Fibroblast of lung (primary cell): ENCODE data around the gene KRT2.

ENCODE experiments used
- EZH2 ChIP-seq: IDR thresholded peaks from 2 replicates; pipeline ENCODE4 v1.5.1; 2012; ENCODE audit warnings: low read length, control low read depth, mild to moderate bottlenecking; ENCODE audit errors: missing control alignments
- TF ChIP-seq, protein P1 (sequence below), 2 donors: IDR thresholded peaks in 1 of 2; conservative IDR thresholded peaks in 1 of 2; 1 replicate in 1 of 2; 2 replicates in 1 of 2; pipeline ENCODE4 v1.5.1; 2011 to 2012; ENCODE audit warnings: low read length in 2 of 2, control low read depth in 1 of 2, inconsistent platforms in 1 of 2, low read depth in 1 of 2, mild to moderate bottlenecking in 1 of 2

DNA sequence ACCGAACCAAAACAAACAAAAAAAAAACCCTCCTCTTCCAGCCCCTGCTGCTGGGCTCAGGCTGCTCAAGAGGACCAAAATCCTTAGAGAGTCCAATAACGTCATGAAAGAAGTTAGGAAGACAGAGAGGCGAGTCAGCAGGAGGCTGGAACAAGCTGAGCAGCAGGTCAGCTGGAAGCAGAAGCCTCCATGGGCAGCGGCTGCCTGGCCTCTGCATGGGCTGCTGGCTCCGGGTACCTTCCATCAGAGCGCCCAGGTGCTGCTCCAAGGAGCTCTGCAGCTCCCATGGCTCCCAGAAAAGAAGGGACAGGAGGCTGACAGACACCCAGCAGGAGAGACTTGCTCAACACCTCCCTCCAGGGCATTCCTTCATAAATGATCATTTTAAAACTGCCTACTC is 3.2 kb upstream of the KRT2 start:
- TF ChIP-seq, protein P1, sequence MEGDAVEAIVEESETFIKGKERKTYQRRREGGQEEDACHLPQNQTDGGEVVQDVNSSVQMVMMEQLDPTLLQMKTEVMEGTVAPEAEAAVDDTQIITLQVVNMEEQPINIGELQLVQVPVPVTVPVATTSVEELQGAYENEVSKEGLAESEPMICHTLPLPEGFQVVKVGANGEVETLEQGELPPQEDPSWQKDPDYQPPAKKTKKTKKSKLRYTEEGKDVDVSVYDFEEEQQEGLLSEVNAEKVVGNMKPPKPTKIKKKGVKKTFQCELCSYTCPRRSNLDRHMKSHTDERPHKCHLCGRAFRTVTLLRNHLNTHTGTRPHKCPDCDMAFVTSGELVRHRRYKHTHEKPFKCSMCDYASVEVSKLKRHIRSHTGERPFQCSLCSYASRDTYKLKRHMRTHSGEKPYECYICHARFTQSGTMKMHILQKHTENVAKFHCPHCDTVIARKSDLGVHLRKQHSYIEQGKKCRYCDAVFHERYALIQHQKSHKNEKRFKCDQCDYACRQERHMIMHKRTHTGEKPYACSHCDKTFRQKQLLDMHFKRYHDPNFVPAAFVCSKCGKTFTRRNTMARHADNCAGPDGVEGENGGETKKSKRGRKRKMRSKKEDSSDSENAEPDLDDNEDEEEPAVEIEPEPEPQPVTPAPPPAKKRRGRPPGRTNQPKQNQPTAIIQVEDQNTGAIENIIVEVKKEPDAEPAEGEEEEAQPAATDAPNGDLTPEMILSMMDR (conservative IDR thresholded peaks at IDR 0.05 in 1 of 2, IDR thresholded peaks at IDR 0.05 in 1 of 2; ENCODE audit: low read depth in 1 of 2, low read length in 2 of 2), result no peak
- no peak for TF ChIP-seq EZH2
